HG03280 (cell line): ENCODE data around the gene SMIM9.
"Not testable (repeated sequence)": the region's sequence is repeated elsewhere in the genome, so short reads cannot be mapped to it uniquely, and the experiment has no call there.

Source experiments
- ATAC-seq: cut with Tn5 transposase; IDR thresholded peaks from one replicate; pipeline ENCODE4 v1.9.1; 2021; ENCODE audit warnings: mild to moderate bottlenecking, moderate library complexity; ENCODE audit not compliant: unreplicated experiment

The SMIM9 gene

DNA sequence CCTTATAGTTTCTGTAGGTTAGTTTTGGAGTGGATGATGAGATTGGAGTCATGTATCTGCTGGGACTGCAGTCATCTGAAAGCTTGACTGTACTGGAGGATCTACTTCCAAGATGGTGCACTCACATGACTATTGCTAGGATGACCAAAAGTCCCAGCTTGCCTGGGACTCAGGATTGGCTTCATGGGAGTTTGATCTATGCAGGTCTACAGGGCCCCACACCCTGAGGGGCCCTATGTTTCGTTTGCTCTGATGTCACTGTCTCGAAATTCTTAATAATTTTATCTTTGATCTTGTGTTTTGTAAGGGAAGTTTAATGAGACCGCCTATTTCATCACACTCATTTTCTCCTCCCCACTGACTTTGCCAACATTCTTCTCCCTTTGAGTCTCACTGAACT lies at the start of gene SMIM9:
Gene SMIM9, minus strand, starts transcription at position 101 of the 400 bp plus-strand sequence. CDS start 3,806 bp downstream, outside the sequence.
- ATAC-seq, result no peak

DNA sequence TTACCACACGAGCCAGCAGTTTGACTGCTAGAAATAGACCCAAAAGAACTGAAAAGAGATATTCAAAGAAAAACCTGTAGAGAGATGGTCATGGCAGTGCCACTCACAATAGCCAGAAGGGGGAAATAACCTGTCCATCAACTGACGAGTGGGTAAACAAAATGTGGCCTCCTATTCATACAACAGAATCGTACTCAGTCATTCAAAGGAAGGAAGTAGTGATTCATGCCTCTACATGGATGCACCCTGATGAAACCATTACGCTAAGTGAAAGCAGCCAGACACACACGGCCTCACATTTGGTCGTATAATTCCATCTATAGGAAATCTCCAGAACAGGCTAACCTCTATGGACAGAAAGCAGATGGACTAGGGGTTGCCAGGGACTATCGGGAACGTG lies 49.6 kb upstream of the SMIM9 start:
- ATAC-seq, result not testable (repeated sequence)

DNA sequence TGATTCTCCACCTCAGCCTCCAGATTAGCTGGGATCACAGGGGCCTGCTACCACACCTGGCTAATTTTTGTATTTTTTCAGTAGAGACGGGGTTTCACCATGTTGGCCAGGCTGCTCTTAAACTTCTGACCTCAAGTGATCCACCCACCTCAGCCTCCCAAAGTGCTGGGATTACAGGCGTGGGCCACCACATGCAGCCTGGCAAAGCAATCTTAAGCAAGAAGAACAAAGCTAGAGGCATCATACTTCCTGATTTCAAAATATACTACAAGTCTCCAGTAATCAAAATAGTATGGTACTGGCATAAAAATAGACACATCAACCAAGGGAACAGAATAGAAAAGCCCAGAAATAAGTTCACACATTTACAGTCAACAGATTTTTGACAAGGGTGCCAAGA lies 38.9 kb upstream of the SMIM9 start:
- ATAC-seq, result no peak

DNA sequence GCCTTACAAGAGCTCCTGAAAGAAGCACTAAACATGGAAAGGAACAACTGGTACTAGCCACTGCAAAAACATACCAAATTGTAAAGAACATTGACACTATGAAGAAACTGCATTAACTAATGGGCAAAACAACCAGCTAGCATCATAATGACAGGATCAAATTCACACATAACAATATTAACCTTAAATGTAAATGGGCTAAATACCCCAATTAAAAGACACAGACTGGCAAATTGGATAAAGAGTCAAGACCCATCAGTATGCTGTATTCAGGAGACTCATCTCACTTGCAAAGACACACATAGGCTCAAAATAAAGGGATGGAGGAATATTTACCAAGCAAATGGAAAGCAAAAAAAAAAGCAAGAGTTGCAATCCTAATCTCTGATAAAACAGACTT lies 34.1 kb upstream of the SMIM9 start:
- ATAC-seq, result not testable (repeated sequence)

DNA sequence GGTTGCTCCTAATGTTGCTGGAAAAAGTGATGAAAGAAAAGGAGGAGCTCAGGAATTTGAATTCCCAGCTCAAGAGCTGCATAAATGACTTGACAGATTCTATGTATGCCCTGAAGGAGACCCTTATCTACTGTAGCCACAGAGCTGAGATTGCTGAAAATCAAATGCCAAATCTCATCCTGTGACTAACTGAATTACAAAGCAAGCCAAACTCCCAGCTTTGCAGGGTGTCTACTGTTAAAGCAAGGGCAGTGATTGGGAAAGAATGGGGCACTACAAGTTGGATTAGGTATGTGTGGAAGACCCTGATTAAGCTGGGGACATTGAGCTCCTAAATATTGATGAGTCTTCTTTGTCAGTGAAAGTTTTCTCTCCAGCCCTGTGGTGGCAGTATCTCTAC lies 20.8 kb upstream of the SMIM9 start:
- ATAC-seq, result no peak

DNA sequence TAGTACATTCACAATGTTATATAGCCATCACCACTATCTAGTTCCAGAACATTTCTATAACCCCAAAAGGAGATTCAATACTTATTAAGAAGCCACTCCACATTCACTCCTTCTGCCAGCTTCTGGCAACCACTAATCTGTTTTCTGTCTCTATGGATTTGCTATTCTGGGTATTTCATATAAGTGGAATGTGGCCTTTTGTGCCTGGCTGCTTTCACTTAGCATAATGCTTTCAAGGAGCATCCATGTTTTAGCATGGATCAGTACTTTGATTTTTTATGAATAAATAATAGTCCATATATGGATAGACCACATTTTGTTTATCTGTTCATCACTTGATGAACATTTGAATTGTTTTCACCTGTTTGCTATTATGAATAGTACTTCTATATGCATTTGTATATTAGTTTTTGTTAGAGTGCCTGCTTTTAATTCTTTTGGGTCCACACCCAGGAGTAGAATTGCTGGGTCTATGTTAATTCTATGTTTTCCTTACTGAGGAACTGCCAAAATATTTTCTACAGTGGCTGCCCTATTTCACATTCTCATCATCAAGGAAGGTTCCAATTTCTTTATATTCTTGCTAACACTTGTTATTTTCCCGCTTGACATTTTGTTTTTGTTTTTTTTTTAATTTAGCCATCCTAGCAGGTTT lies 16.6 kb upstream of the SMIM9 start:
- ATAC-seq, result no peak

DNA sequence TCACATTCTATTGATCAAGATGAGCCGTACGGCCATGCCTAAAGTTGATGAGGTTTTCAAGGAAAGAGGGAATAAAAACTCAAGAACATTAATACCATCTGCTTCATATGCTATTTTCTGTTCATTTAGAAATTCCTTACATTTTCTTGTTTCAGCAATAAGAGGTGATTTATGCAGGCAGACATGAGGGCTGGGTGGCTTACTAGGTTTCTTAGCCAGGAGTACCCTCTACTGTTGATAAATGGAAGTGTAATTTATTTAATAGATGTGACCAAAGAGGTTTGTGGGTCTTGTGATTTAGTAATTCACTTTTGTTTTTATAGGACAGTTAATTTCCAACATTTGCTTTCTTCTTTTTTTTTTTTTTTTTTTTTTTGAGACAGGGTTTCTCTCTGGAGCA lies 6.4 kb upstream of the SMIM9 start:
- no peak for ATAC-seq

DNA sequence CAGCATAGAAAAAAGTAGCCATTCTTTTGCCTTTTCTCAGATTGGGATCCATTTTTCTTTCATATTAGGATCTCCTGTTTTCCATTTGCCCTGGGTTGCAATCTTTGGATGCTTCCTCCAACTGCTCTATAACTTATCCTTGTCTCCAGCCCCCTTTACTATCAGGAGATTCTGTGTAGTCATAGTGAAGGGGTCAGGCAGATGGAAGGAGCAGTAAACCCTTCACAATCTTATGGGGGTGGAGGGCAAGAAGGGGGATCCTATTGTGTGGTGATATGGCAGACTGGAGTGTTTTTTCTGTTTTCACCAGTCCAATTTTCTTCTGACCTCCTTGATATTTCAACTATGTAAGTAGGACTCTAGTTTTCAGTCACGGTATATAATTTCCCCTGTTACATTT lies 1.7 kb upstream of the SMIM9 start:
- no peak for ATAC-seq

DNA sequence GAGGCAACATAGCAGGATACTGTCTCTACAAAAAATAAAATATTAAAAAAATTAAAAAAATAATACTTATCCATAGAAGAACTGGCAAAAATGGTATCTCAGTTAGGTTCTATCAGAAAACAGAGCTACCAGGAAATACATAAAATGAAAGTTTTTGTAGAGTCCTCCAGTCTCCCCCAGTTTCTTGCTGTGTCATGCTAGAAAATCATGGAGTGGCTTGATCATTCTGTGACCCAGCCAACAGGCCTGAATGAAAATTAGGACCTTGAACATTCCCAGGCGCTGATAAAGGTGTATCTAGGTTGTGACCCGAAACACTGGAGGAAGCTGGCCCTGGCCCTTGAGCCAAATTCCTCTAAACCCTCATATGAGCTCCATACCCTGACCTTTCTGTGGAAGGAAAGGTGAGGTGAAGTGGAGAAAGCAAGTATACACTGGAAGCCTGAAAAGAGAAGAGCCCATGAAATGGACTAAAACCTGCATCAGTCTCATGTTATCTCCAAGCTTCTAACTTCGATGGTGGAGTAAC lies 652 bp downstream of the SMIM9 start:
- no peak for ATAC-seq

DNA sequence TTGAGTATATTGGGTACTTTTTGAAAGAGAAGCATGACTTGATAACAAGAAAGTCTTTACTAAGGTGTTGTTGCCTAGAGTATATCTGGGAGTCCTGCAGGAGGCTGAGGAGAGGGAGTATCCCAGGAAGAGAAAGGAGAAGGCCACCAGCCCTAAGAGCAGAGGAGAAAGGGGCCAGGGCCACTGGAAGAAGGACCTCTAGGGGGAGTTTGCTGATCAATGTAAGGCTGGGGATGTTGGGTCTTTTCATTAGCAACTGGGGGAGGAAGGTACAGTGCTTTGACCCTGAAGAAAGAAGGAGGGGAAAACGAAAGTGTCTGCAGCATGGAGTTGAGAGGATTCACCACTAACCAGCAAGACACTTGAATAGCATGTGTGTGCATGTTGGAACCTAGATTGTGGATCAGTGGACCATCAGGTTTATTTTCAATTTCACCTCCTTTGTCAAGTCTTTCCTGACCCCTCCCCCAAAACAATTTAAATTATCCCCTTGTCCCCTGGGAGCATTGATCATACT lies 4.5 kb downstream of the SMIM9 start:
- ATAC-seq, result no peak

DNA sequence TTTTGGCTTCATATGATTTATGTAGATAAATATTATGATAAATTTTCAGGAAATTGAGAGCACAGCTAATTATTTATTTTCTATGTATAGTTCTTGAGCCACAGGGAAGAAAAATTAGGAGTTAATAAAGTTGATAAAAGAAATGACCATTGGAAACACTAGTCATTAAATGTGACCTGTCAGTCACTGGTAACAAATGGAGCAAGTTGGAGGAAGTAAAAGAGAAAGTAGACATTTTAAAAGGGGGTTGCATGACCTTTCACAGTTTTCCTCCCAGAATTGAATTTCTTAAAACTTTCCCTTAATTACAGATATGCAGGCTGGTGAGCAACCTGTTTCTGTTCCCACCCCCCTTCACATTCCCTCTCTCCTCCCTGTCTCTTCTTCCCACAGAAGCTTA lies 5.3 kb downstream of the SMIM9 start:
- ATAC-seq, result no peak

DNA sequence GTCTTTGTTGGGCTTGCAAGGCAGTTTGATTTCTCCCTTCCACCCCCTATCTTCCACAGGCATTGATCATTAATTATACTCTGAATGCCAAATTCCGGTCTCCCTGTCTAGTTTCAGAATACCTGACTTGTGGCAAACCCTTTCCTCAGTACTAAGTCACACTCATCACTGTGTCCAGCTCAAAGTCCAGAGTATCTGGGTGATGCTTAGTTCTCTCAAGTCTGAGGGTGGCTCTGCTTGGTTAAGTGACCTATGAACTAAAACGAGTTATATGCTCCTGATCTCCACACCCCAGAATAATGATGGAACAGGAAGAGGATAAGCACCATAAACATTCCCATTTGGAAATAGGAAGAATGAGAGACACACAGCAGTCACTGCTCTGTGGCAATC lies 6.5 kb downstream of the SMIM9 start:
- no peak for ATAC-seq

DNA sequence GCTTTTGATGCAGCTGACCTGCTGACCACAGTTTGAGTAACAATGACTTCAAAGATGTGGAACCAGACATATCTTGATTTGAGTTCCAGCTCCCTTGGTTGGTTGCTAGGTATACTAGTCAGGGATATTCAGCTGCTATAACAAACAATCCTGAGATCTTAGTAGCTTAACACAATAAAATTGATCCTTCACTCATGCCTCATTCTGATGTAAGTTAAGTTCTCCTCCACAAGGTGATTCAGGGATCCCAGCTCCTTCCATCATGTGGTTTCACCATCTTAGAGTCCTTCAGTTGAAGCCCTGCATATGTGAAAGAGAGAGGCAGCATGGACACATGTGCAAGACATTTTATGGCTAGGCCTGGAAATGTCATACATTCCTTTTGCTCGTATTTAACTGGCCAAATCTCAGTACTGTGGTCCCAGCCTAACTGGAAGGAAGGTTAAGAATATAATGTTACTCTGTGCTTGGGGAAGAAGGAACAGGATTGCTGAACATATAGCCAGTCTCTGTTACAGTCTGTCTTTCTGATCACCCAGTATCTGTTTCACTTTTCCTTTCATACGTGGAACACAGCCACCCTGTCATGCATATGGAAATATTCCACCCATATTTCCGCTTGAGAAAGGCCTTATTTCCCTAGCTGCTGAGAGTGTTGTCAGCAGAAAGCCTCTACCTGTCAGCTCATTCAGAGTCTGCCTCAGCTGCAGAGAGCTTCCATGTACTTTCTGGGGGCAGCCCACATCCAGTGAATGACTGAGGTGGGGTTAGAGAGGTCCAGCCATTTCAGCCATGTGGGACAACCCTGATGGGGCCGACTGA lies 7.1 kb downstream of the SMIM9 start:
- peak; percentile 93 for ATAC-seq

DNA sequence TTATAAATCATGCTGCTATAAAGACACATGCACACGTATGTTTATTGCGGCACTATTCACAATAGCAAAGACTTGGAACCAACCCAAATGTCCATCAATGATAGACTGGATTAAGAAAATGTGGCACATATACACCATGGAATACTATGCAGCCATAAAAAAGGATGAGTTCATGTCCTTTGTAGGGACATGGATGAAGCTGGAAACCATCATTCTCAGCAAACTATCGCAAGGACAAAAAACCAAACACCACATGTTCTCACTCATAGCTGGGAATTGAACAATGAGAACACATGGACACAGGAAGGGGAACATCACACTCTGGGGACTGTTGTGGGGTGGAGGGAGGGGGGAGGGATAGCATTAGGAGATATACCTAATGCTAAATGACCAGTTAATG lies 8.9 kb downstream of the SMIM9 start:
- ATAC-seq, result not testable (repeated sequence)

DNA sequence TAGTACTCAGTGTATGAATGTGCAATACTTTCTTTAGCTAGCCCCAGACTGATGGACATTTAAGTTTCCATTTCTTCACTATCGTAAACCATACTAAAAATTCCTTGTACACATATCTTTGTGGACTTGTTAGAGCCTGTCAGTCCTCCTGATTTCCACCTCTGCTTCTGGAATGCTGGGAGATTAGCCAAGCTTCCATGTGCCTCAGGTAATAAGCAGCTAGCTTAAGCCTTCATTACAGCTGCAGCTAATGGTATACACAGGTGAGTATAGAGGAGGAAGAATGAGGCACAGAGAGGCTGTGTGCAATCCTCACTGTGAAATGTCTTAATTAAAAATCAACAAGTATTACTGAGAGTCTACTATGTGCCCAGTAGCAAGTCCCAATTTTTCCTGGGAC lies 9.8 kb downstream of the SMIM9 start:
- ATAC-seq, result no peak

DNA sequence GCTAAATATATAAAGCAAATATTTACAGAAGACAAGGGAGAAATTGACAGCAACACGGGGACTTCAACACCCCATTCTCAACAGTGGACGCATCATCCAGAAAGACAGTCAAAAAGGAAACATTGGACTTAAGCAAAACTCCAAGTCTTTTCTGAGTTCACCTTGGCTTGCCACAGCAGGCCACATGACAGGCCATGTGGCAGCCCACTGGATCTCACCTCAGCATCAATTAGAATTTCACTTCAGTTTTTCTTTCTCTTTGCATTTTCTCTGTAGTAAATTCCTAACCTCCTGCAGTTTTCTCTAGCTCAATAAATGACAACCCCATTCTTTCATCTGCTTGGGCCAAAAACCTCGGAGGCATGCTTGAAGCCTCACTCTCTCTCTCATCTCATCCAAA lies 12.4 kb downstream of the SMIM9 start:
- no peak for ATAC-seq

DNA sequence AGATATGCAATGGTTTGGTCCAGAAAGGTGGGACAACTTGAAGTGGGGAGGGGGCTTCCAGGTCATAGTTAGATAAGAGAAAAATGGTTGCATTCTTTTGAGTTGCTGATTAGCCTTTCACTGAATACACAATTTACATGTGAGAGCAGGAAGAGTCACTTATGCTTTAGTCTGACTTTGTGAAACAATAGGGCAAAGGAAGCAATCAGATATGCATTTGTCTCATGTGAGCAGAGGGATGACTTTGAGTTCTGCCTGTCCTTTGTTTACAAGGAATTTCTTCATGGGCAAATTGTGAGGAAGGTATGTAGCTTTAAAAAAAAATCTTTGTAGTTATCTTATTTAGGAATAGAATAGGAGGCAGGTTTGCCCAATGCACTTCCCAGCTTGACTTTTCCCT lies 12.9 kb downstream of the SMIM9 start:
- ATAC-seq, result no peak

DNA sequence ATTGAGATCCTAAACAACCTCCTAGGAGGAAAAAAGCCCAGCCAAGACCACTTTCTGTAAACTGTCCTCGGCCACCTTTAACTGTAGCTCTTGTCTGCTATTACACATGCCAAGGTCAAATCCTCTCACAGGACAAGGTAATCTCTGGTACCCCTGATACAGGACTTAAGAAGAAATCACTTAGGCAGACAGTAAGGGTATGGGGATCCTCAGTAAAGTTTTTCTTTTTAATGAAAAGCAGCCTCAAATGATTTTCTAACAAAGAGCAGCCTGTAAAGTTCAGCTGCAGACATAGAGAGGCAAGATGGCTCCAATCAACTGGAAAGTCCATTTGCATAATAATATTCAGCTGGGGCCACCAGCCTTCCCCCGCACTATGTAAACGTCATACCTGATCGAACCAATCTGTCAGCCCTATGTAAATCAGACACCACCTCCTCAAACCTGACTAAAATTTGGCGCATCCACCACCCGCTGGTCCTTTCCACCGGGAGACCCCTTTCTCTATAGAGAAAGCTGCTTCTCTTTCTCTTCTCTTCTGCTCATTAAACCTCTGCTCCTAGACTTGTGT lies 14.6 kb downstream of the SMIM9 start:
- no peak for ATAC-seq

DNA sequence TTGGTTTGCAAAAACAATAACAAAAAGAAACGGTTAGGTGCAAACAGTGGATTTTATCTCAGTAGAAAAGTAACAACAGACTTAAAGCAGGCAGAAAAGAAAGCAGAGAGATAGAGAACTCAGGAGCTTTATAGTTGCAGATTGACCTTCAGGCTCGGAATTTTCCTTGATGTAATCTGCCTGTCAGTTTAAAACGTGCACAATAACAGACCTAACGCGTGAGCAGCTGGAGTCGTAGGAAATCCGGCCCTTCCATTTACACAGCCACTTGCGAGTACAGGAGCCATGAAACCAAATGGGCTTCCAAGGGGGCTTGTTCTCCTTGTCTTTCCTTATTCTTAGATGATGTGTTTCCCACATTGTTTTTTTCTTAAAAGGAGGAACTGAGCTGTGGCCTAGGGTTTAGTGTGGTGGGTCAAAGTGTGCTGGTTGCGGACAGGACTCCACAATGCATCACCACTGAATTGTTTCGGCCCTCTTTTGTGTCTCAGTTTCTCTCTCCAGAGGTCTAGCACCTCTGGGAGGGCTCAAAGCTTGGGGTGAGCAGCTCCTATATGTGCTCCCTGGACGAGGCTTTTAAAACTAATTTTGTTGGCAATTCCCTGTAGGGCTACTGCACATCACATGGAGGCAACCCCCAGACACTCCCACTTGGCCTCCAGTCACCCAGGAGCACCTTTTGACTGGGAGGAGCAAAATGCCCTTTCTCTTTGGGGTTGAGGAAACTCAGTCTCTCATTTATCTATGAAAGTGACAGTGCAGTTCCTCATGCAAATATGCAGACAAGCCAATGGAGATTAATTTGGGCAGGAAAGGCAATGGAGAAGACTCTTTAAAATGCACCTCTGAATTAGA lies 15.3 kb downstream of the SMIM9 start:
- no peak for ATAC-seq

DNA sequence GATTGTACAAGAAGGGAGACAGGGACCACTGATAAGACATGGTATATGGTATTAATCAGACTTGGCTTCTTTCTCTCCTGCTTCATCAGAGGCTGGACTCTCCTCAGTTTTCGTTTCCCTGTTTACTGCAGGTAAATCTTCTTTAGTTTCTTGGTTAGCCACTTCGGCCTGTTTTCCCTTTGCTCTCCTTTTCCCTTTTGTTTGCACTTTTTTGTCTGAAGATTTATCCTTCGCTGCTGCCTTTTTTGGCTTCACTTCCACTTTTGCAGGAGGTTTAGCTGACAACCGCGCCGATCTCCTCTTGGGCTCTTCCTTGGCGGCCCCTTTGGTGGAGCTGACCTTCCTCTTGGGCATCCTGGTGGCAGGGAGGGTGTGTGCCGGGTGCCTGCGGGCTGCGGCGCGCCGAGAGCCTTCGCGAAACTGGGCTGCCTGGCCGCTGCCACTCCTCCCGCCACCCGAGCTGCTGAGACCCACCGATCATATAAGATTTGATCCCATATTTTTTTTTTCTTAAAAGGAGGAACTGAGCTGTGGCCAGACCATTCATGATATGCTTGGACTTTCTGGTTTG lies 17.3 kb downstream of the SMIM9 start:
- ATAC-seq, result not testable (repeated sequence)
